MCF 10A (cell line): ENCODE results near the gene CALN1. TPM values are rescaled to one million over a fixed set of nuclear protein-coding genes. Genes with fewer than 3 reads are reported as not detected.

ENCODE experiments used
- BruUV-seq: library from RNA; stranded (reverse); fragments of 400-500 nt; replicated peaks from 2 replicates; lab custom pipeline; 2021; lab: Mats Ljungman, UMichigan
- CTCF ChIA-PET: fragments of 300-600 bp; sonication (Branson Sonifier 250); formaldehyde crosslinking; extraction: SDS; loops from one replicate; lab custom pipeline; 2021; ENCODE audit warnings: antibody characterized with exemption, inconsistent platforms; lab: Yijun Ruan, JAX
- POLR2A ChIA-PET: fragments of 300-600, 350-650 bp; sonication (Branson Sonifier 250); formaldehyde crosslinking; extraction: SDS; loops from one replicate; lab custom pipeline; 2020; ENCODE audit warnings: antibody characterized with exemption, inconsistent platforms; lab: Yijun Ruan, JAX
- DNase-seq: peaks from one replicate; pipeline ENCODE4 v3.0.0-alpha.2; 2018; ENCODE audit not compliant: unreplicated experiment
- H3K27ac Mint-ChIP-seq: one replicate; pipeline ENCODE4 v1.8.0; 2022; ENCODE audit warnings: mild to moderate bottlenecking, low read depth, mixed read lengths; ENCODE audit not compliant: unreplicated experiment
- H3K27me3 Mint-ChIP-seq: one replicate; pipeline ENCODE4 v1.8.0; 2022; ENCODE audit warnings: mixed read lengths; ENCODE audit not compliant: insufficient read depth, unreplicated experiment
- H3K36me3 Mint-ChIP-seq: one replicate; pipeline ENCODE4 v1.8.0; 2022; ENCODE audit warnings: mild to moderate bottlenecking, moderate library complexity, mixed read lengths; ENCODE audit not compliant: insufficient read depth, unreplicated experiment
- H3K4me1 Mint-ChIP-seq: one replicate; pipeline ENCODE4 v1.8.0; 2022; ENCODE audit warnings: mixed read lengths; ENCODE audit not compliant: insufficient read depth, unreplicated experiment
- H3K4me3 Mint-ChIP-seq: one replicate; pipeline ENCODE4 v1.8.0; 2022; ENCODE audit warnings: mild to moderate bottlenecking, moderate library complexity, mixed read lengths; ENCODE audit not compliant: unreplicated experiment
- H3K9me3 Mint-ChIP-seq: one replicate; pipeline ENCODE4 v1.8.0; 2022; ENCODE audit warnings: mixed read lengths; ENCODE audit not compliant: unreplicated experiment
- CTCF ChIP-seq: fragments of 200-600 bp; IDR thresholded peaks from one replicate; pipeline ENCODE4 v1.8.0; 2022; ENCODE audit warnings: antibody characterized with exemption, mild to moderate bottlenecking; ENCODE audit not compliant: unreplicated experiment
- intact Hi-C: fragments of 100-400 bp; cut with micrococcal nuclease; formaldehyde crosslinking; loops from 2 replicates; pipeline ENCODE4 v1.14.1; 2022
- total RNA-seq: library from RNA; stranded (reverse); gene quantifications from 2 replicates; pipeline ENCODE4 v1.2.3, GENCODE V29; 2022

Gene CALN1
- total RNA-seq, 1 experiment from 2014 or later, result not detected

DNA sequence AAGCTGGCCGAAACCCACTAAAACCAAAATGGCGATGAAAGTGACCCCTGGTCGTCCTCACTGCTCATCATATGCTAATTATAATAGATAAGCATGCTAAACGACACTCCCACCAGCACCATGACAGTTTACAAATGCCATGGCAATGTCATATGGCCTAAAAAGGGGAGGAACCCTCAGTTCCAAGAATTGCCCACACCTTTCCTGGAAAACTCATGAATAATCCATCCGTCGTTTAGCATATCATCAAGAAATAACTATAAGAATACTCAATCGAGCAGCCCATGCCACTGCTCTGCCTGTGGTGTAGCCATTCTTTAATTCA, 422.0 kb downstream of the CALN1 start:
- no TSS peak for BruUV-seq
- POLR2A ChIA-PET, result no interaction called here
- H3K27ac Mint-ChIP-seq, result no peak overlapping the region
- no peaks in the 10 kb centered on the region for H3K36me3 Mint-ChIP-seq
- CTCF ChIA-PET, result no interaction called here
- H3K27me3 Mint-ChIP-seq, result no peaks in the 10 kb centered on the region
- no peak for DNase-seq
- peaks cover 5% of the 10 kb centered on the region for H3K4me1 Mint-ChIP-seq
- intact Hi-C loops, result no loop called here
- TF ChIP-seq CTCF, result no peak
- H3K9me3 Mint-ChIP-seq, result peaks cover 7% of the 10 kb centered on the region
- H3K4me3 Mint-ChIP-seq, result no peak overlapping the region

DNA sequence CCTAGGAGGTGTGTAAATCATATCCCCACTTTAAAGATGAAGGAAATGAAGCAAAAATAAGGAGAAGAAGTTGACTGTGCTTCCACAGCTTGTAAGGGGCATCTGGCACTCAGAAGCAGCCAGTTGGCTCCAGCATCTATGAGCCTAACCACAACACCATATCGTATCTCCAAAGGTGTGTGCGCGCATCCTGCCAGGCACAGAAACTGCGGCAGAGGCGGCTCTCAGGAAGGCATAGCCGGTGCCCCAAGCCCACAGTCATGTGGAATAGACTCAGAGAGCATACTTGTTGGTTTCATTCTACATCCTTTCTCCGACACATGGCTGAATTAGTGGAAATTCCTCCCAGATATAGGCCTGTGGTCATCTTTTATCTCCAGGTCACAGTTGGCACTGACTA, 423.9 kb downstream of the CALN1 start:
- no peak overlapping the region for H3K4me3 Mint-ChIP-seq
- no peak for TF ChIP-seq CTCF
- DNase-seq, result no peak
- peaks cover 5% of the 10 kb centered on the region for H3K4me1 Mint-ChIP-seq
- H3K27me3 Mint-ChIP-seq, result no peaks in the 10 kb centered on the region
- H3K36me3 Mint-ChIP-seq, result no peaks in the 10 kb centered on the region
- ChIA-PET POLR2A (no interaction called here), CTCF (no interaction called here)
- no peak overlapping the region for H3K27ac Mint-ChIP-seq
- peaks cover 7% of the 10 kb centered on the region for H3K9me3 Mint-ChIP-seq
- intact Hi-C loops, result no loop called here
- BruUV-seq, result no TSS peak

- Mint-ChIP-seq H3K4me1 (peaks cover 5% of the 10 kb centered on the region), H3K27me3 (no peaks in the 10 kb centered on the region), H3K27ac (peak overlapping the region; percentile 64), H3K4me3 (no peak overlapping the region), H3K36me3 (no peaks in the 10 kb centered on the region), H3K9me3 (peaks cover 7% of the 10 kb centered on the region)
- no peak for TF ChIP-seq CTCF
- BruUV-seq, result no TSS peak
- POLR2A ChIA-PET, result no interaction called here
- CTCF ChIA-PET, result no interaction called here
- no peak for DNase-seq
- intact Hi-C loops, result no loop called here
Observed at GRCh38 chr7:71987200-71987767, 424.9 kb downstream of the CALN1 start.

GRCh38 chr7:71984348-71984747, 427.8 kb downstream of the CALN1 start:
- Mint-ChIP-seq H3K27ac (no peak overlapping the region), H3K9me3 (peaks cover under 1% of the 10 kb centered on the region), H3K4me1 (peaks cover 5% of the 10 kb centered on the region), H3K27me3 (no peaks in the 10 kb centered on the region), H3K36me3 (no peaks in the 10 kb centered on the region), H3K4me3 (no peak overlapping the region)
- no TSS peak for BruUV-seq
- POLR2A ChIA-PET, result no interaction called here
- no peak for TF ChIP-seq CTCF
- intact Hi-C loops, result no loop called here
- no peak for DNase-seq
- CTCF ChIA-PET, result no interaction called here
